ENCODE data around the gene HPX. TPM values are rescaled to one million over a fixed set of nuclear protein-coding genes. Genes with fewer than 3 reads are reported as not detected.

The HPX gene
- total and polyA plus RNA-seq, 2 of the 4 experiments (the other 2 are of a cell fraction), result 0.36 to 1.4 TPM

DNA sequence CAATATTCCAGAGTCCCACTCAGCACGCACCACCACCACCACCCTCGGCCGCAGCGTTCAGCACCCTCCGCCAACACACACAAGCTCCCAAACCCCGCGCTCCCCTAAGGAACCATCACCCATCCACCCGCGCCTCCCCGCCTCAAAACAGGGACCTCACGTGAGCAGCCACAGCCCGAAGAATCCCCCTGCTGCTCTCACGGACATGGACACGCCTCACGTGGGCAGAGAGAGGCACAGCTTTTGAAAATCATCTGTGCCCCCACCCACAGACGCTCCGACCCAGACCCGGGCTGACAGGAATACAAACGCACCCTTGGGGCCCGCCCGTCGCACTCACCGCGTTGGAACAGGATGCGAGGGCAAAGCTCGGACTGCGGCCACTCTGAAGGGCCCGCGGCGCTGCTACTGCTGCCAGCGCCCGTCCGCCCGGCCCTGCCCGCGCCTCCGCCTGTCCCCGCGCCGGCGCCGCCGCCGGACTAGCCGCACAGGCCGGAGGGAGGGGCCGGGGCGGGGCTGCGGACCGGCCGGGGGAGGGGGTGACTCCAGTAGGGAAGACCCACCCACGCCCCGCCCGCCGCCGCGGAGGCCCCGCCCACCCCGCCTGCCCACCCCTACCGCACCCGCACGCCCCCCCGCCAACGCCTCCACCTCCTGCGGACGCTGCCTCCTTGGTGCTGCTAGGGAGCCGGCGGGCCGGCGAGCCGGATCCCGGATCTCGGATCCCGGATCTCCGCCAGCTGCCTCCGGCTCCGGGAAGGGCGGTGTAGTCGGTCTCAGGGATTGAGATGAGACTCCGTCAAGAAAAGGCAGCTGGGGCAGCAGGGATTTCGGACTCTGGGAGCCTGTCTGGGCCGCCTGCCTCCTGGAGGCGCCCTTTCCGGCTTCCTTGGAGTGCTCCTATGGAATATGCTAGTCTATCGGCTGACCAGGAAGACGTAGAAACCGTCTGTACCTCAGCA is 32.9 kb upstream of the HPX start, which contains the start of gene TRIM3 (continued):
- TF ChIP-seq, protein P1, sequence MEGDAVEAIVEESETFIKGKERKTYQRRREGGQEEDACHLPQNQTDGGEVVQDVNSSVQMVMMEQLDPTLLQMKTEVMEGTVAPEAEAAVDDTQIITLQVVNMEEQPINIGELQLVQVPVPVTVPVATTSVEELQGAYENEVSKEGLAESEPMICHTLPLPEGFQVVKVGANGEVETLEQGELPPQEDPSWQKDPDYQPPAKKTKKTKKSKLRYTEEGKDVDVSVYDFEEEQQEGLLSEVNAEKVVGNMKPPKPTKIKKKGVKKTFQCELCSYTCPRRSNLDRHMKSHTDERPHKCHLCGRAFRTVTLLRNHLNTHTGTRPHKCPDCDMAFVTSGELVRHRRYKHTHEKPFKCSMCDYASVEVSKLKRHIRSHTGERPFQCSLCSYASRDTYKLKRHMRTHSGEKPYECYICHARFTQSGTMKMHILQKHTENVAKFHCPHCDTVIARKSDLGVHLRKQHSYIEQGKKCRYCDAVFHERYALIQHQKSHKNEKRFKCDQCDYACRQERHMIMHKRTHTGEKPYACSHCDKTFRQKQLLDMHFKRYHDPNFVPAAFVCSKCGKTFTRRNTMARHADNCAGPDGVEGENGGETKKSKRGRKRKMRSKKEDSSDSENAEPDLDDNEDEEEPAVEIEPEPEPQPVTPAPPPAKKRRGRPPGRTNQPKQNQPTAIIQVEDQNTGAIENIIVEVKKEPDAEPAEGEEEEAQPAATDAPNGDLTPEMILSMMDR (conservative IDR thresholded peaks at IDR 0.05; ENCODE audit: low read depth, low read length), result peak; percentile 47

DNA sequence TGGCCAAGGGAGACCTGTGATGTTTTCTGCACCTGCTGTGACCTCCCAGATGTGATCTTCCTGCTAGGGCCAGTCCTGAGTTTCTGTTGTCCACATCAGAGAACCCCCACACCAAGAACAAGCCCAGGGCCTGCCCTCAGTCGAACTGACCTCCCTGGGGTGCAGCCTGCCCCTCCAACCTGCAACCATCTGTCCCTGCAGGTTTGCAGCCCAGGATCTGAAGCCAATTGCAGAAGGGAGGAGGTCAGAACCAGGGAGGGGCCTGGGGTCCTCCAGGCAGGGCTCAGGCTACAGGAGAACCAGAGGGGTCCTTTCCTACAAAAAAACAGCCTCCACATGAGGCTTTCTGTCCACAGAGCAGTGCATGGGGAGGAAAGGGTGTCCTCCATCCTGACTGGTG is 32.1 kb upstream of the HPX start:
- no peaks in the 10 kb centered on the region for H3K9me3 ChIP-seq (ENCODE audit: control insufficient read depth, insufficient read depth, low read length)
- no peak overlapping the region for H3K23ac ChIP-seq (ENCODE audit: low read depth, low read length)
- H2BK120ac ChIP-seq (ENCODE audit: low read depth, low read length), result no peak overlapping the region
- peak overlapping the region; percentile 29 for H2AFZ ChIP-seq (replicated peaks; ENCODE audit: low read length, poor library complexity)
- peaks cover 26 to 70% of the 10 kb centered on the region in 2 experiments for H3K79me1 ChIP-seq (ENCODE audit: low read depth in 1 of 2, low read length in 2 of 2)
- no peak overlapping the region for H2BK20ac ChIP-seq (ENCODE audit: low read depth, low read length)
- H2BK5ac ChIP-seq (ENCODE audit: low read depth, low read length, poor library complexity, severe bottlenecking), result no peak overlapping the region
- H3K27me3 ChIP-seq (ENCODE audit: control insufficient read depth, insufficient read depth, low read length), result no peaks in the 10 kb centered on the region
- peaks cover 21% of the 10 kb centered on the region for H3K9me1 ChIP-seq (ENCODE audit: insufficient read depth, low read length)
- no peak overlapping the region for H3K18ac ChIP-seq (ENCODE audit: low read depth, low read length)
- H4K20me1 ChIP-seq (ENCODE audit: insufficient read depth, low read length), result peaks cover 6% of the 10 kb centered on the region; the same call in 1 of the 2 replicates
- WGBS, 2 experiments (ENCODE audit: extremely low coverage in 2 of 2, insufficient read length in 1 of 2), result no CpG with 5 or more reads among the region's 1 CpG
- POLR2A ChIA-PET (ENCODE audit: unreplicated experiment), result no interaction called here
- H4K91ac ChIP-seq (ENCODE audit: insufficient read depth, low read depth, low read length), result no peak overlapping the region
- H3K4me1 ChIP-seq (ENCODE audit: control insufficient read depth, insufficient read depth, low read length), result peaks cover 6% of the 10 kb centered on the region
- DNase-seq, result no peak
- dilution Hi-C loops (cut with HindIII; ENCODE audit: low sequenced_read_pairs, unreplicated experiment), result no loop called here
- peak overlapping the region; percentile 54 for H2AK5ac ChIP-seq (ENCODE audit: low read depth, low read length)
- no peak overlapping the region for H2BK15ac ChIP-seq (ENCODE audit: low read depth, low read length)
- H3K9ac ChIP-seq (ENCODE audit: low read depth, low read length), result peak overlapping the region; percentile 28; the same call in 1 of the 2 replicates
- in situ Hi-C loops (cut with MboI; ENCODE audit: low sequenced_read_pairs), result no loop called here
- BruUV-seq (replicated peaks), result no TSS peak
- H4K8ac ChIP-seq (ENCODE audit: low read depth in 2 of 2, low read length in 2 of 2), result peak overlapping the region in 1 of 2 experiments; percentile 47; a peak in 1 of 4 replicates
- peak overlapping the region; percentile 87 for H2AK9ac ChIP-seq (replicated peaks; ENCODE audit: low read depth, low read length, poor library complexity)
- no peak overlapping the region for H4K5ac ChIP-seq (ENCODE audit: low read depth, low read length)
- peak overlapping the region; percentile 99 for H3K4me3 ChIP-seq (ENCODE audit: insufficient read depth, low read depth, low read length)
- intact Hi-C loops (cut with micrococcal nuclease), result loop anchor here (1.0 kb wide), 1 partner anchor 151 kb away; no protein-coding TSS in a partner anchor
- no peak overlapping the region for H3K56ac ChIP-seq (ENCODE audit: extremely low read depth, insufficient read depth, low read length)
- CTCF ChIA-PET, result no interaction called here
- peaks cover 15% of the 10 kb centered on the region for H3K36me3 ChIP-seq (ENCODE audit: control insufficient read depth, insufficient read depth, low read length)
- peak overlapping the region; percentile 89 for H3K4me2 ChIP-seq (ENCODE audit: low read depth, low read length)
- H3K27ac ChIP-seq (ENCODE audit: insufficient read depth, low read length), result no peak overlapping the region; the same call in 1 of the 2 replicates
- no peak for ATAC-seq (ENCODE audit: low read depth)
- H3K4ac ChIP-seq (ENCODE audit: low read depth, low read length), result peak overlapping the region; percentile 53; the same call in 1 of the 2 replicates
- peak overlapping the region; percentile 45; the same call in 1 of the 2 replicates for H3K14ac ChIP-seq (replicated peaks; ENCODE audit: low read depth, low read length)
- TF ChIP-seq, protein P1 (conservative IDR thresholded peaks at IDR 0.05; ENCODE audit: low read depth, low read length), result no peak
- TF ChIP-seq MAZ (IDR thresholded peaks at IDR 0.05; ENCODE audit: borderline replicate concordance, low read depth, low read length) (no peak), RCOR1 (IDR thresholded peaks at IDR 0.05; ENCODE audit: insufficient replicate concordance, low read length) (no peak), SMC3 (IDR thresholded peaks at IDR 0.05; ENCODE audit: low read depth, low read length) (no peak), FOS (IDR thresholded peaks at IDR 0.05; ENCODE audit: low read depth, low read length) (no peak), NFE2L2 (IDR thresholded peaks at IDR 0.05; ENCODE audit: low read depth, low read length) (no peak)
- TF ChIP-seq, protein P2, sequence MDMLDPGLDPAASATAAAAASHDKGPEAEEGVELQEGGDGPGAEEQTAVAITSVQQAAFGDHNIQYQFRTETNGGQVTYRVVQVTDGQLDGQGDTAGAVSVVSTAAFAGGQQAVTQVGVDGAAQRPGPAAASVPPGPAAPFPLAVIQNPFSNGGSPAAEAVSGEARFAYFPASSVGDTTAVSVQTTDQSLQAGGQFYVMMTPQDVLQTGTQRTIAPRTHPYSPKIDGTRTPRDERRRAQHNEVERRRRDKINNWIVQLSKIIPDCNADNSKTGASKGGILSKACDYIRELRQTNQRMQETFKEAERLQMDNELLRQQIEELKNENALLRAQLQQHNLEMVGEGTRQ (IDR thresholded peaks at IDR 0.05; ENCODE audit: low read depth, low read length), result no peak
